DND-41 (cell line): Measurements from ENCODE around the gene PLAU.

ENCODE experiments used
- ATAC-seq: fragments of 200-7000 bp; cut with Tn5 transposase; 3 replicates; pipeline ENCODE4 v1.9.1; 2021; ENCODE audit warnings: low read depth; ENCODE audit not compliant: insufficient read depth
- DNase-seq: peaks from one replicate; pipeline ENCODE4 v3.0.0-alpha.2; 2020
- H2AFZ ChIP-seq: 2 replicates; pipeline ENCODE4 v1.6.0; 2012; ENCODE audit warnings: low read depth, low read length
- H3K27ac ChIP-seq: 2 replicates; pipeline ENCODE4 v1.5.1; 2012; ENCODE audit warnings: low read length, inconsistent platforms
- H3K27me3 ChIP-seq: fragments of 200-600 bp; sonication (generic); 2 replicates; pipeline ENCODE4 v1.6.0; 2012; ENCODE audit warnings: low read length, mild to moderate bottlenecking, inconsistent platforms; ENCODE audit not compliant: insufficient read depth, poor library complexity
- H3K36me3 ChIP-seq: 2 replicates; pipeline ENCODE4 v1.5.1; 2012; ENCODE audit warnings: low read length, inconsistent platforms; ENCODE audit not compliant: insufficient read depth
- H3K4me1 ChIP-seq: 2 replicates; pipeline ENCODE4 v1.5.1; 2012; ENCODE audit warnings: mild to moderate bottlenecking, low read length; ENCODE audit not compliant: insufficient read depth
- H3K4me2 ChIP-seq: 2 replicates; pipeline ENCODE4 v1.6.0; 2012; ENCODE audit warnings: mild to moderate bottlenecking, moderate library complexity, low read length, inconsistent platforms; ENCODE audit not compliant: insufficient read depth
- H3K4me3 ChIP-seq, 2 experiments: fragments of 200-600 bp in 1 of 2; shearing (Covaris generic) in 1 of 2; 2 replicates each; pipeline ENCODE4 v1.5.1; 2012 to 2016; ENCODE audit warnings: inconsistent platforms in 2 of 2, low read length in 2 of 2, mild to moderate bottlenecking in 2 of 2, low read depth in 1 of 2, moderate library complexity in 1 of 2
- H3K79me2 ChIP-seq: 2 replicates; pipeline ENCODE4 v1.6.0; 2012; ENCODE audit warnings: low read length, inconsistent platforms; ENCODE audit not compliant: insufficient read depth
- H3K9ac ChIP-seq: 2 replicates; pipeline ENCODE4 v1.6.0; 2012; ENCODE audit warnings: low read depth, mild to moderate bottlenecking, inconsistent platforms, low read length, moderate library complexity
- H3K9me3 ChIP-seq: 2 replicates; pipeline ENCODE4 v1.5.1; 2012; ENCODE audit warnings: low read length, moderate library complexity, mild to moderate bottlenecking, inconsistent platforms; ENCODE audit not compliant: insufficient read depth, severe bottlenecking
- H4K20me1 ChIP-seq: 2 replicates; pipeline ENCODE4 v1.6.0; 2012; ENCODE audit warnings: low read length; ENCODE audit not compliant: insufficient read depth
- CTCF ChIP-seq: IDR thresholded peaks from 2 replicates; pipeline ENCODE4 v1.5.1; 2012; ENCODE audit warnings: borderline replicate concordance, low read length, moderate library complexity, mild to moderate bottlenecking; ENCODE audit not compliant: poor library complexity, severe bottlenecking; ENCODE audit errors: extremely low read depth
- EZH2 ChIP-seq: IDR thresholded peaks from 3 replicates; pipeline ENCODE4 v1.6.1; 2012; ENCODE audit warnings: borderline replicate concordance, low read depth, mild to moderate bottlenecking, moderate library complexity, low read length, inconsistent platforms; ENCODE audit not compliant: severe bottlenecking

Gene PLAU

GRCh38 chr10:73866621-73867020 lies 44.3 kb upstream of the PLAU start:
- Histone ChIP-seq H3K79me2 (peaks cover 67% of the 10 kb centered on the region), H3K27me3 (no peaks in the 10 kb centered on the region), H3K27ac (peak overlapping the region; percentile 86), H3K9ac (peak overlapping the region; percentile 41), H4K20me1 (peaks cover 53% of the 10 kb centered on the region), H3K36me3 (peaks cover 74% of the 10 kb centered on the region), H3K9me3 (no peaks in the 10 kb centered on the region), H2AFZ (no peak overlapping the region), H3K4me2 (peak overlapping the region; percentile 46; the same call in 1 of the 2 replicates), H3K4me3 (no peak overlapping the region), H3K4me1 (peaks cover 35% of the 10 kb centered on the region)
- TF ChIP-seq EZH2 = no peak
- DNase-seq (no peak), ATAC-seq (no peak)

- Histone ChIP-seq H4K20me1 (peaks cover 60% of the 10 kb centered on the region), H3K36me3 (peaks cover 77% of the 10 kb centered on the region), H3K4me1 (peaks cover 41% of the 10 kb centered on the region), H3K27ac (peak overlapping the region; percentile 86; the same call in 1 of the 2 replicates), H3K9ac (no peak overlapping the region), H2AFZ (no peak overlapping the region), H3K79me2 (peaks cover 70% of the 10 kb centered on the region), H3K9me3 (no peaks in the 10 kb centered on the region), H3K4me3 (no peak overlapping the region), H3K4me2 (no peak overlapping the region), H3K27me3 (no peaks in the 10 kb centered on the region)
- DNase-seq (no peak), ATAC-seq (no peak)
- no peak for TF ChIP-seq EZH2
- no peak for TF ChIP-seq CTCF
Observed at GRCh38 chr10:73867126-73867807, 43.7 kb upstream of the PLAU start.

- peaks cover 70% of the 10 kb centered on the region for H3K79me2 ChIP-seq
Observed at GRCh38 chr10:73867871-73868631, 42.9 kb upstream of the PLAU start.

More at GRCh38 chr10:73867871-73868631, 42.9 kb upstream of the PLAU start:
- no peak overlapping the region for H3K4me3 ChIP-seq
- H2AFZ ChIP-seq = no peak overlapping the region
- peaks cover 60% of the 10 kb centered on the region for H4K20me1 ChIP-seq
- DNase-seq (no peak), ATAC-seq (no peak)
- H3K9me3 ChIP-seq = no peaks in the 10 kb centered on the region
- peaks cover 76% of the 10 kb centered on the region for H3K36me3 ChIP-seq
- no peak overlapping the region for H3K4me2 ChIP-seq
- H3K27me3 ChIP-seq = no peaks in the 10 kb centered on the region
- TF ChIP-seq EZH2 (no peak), CTCF (no peak)
- H3K9ac ChIP-seq = no peak overlapping the region
- H3K27ac ChIP-seq = no peak overlapping the region
- H3K4me1 ChIP-seq = peaks cover 49% of the 10 kb centered on the region
